Measurements from ENCODE around the gene FUBP1. TPM values are rescaled to one million over a fixed set of nuclear protein-coding genes. Genes with fewer than 3 reads are reported as not detected.

Gene FUBP1
- total RNA-seq, 1 donor from 2014 or later: 243 TPM

GRCh38 chr1:77990629-77991204 lies 11.8 kb upstream of the FUBP1 start:
- no peak overlapping the region for H3K27ac Mint-ChIP-seq (ENCODE audit: unreplicated experiment)
- H3K9me3 Mint-ChIP-seq (ENCODE audit: unreplicated experiment): no peaks in the 10 kb centered on the region
- H3K36me3 Mint-ChIP-seq (ENCODE audit: unreplicated experiment): no peaks in the 10 kb centered on the region
- H3K27me3 Mint-ChIP-seq (ENCODE audit: unreplicated experiment): peaks cover 1% of the 10 kb centered on the region
- no peak for TF ChIP-seq CTCF (IDR thresholded peaks at IDR 0.05; ENCODE audit: partially characterized antibody, unreplicated experiment)
- H3K4me1 Mint-ChIP-seq (ENCODE audit: low read depth, unreplicated experiment): peaks cover 2% of the 10 kb centered on the region
- DNase-seq: no peak
- H3K4me3 Mint-ChIP-seq (ENCODE audit: unreplicated experiment): no peak overlapping the region

- Mint-ChIP-seq H3K9me3 (ENCODE audit: unreplicated experiment) (no peaks in the 10 kb centered on the region), H3K4me3 (ENCODE audit: unreplicated experiment) (no peak overlapping the region), H3K27ac (ENCODE audit: unreplicated experiment) (no peak overlapping the region), H3K4me1 (ENCODE audit: low read depth, unreplicated experiment) (peaks cover 3% of the 10 kb centered on the region), H3K27me3 (ENCODE audit: unreplicated experiment) (peaks cover 1% of the 10 kb centered on the region), H3K36me3 (ENCODE audit: unreplicated experiment) (no peaks in the 10 kb centered on the region)
- no peak for TF ChIP-seq CTCF (IDR thresholded peaks at IDR 0.05; ENCODE audit: partially characterized antibody, unreplicated experiment)
- no peak for DNase-seq
These were observed 10.9 kb upstream of the FUBP1 start for GRCh38 chr1:77989744-77990143.

GRCh38 chr1:77987919-77988318 lies 9.0 kb upstream of the FUBP1 start:
- H3K36me3 Mint-ChIP-seq (ENCODE audit: unreplicated experiment): no peaks in the 10 kb centered on the region
- H3K4me3 Mint-ChIP-seq (ENCODE audit: unreplicated experiment): no peak overlapping the region

GRCh38 chr1:77986810-77987209 lies 7.9 kb upstream of the FUBP1 start:
- Mint-ChIP-seq H3K27ac (ENCODE audit: unreplicated experiment) (no peak overlapping the region), H3K4me3 (ENCODE audit: unreplicated experiment) (no peak overlapping the region), H3K36me3 (ENCODE audit: unreplicated experiment) (no peaks in the 10 kb centered on the region), H3K9me3 (ENCODE audit: unreplicated experiment) (no peaks in the 10 kb centered on the region), H3K27me3 (ENCODE audit: unreplicated experiment) (peaks cover 1% of the 10 kb centered on the region), H3K4me1 (ENCODE audit: low read depth, unreplicated experiment) (peaks cover 16% of the 10 kb centered on the region)
- no peak for TF ChIP-seq CTCF (IDR thresholded peaks at IDR 0.05; ENCODE audit: partially characterized antibody, unreplicated experiment)
- no peak for DNase-seq

More at GRCh38 chr1:77987919-77988318, 9.0 kb upstream of the FUBP1 start:
- no peak overlapping the region for H3K27ac Mint-ChIP-seq (ENCODE audit: unreplicated experiment)
- peaks cover 12% of the 10 kb centered on the region for H3K4me1 Mint-ChIP-seq (ENCODE audit: low read depth, unreplicated experiment)
- H3K27me3 Mint-ChIP-seq (ENCODE audit: unreplicated experiment): peaks cover 1% of the 10 kb centered on the region
- no peak for DNase-seq
- no peaks in the 10 kb centered on the region for H3K9me3 Mint-ChIP-seq (ENCODE audit: unreplicated experiment)
- TF ChIP-seq CTCF (IDR thresholded peaks at IDR 0.05; ENCODE audit: partially characterized antibody, unreplicated experiment): no peak

GRCh38 chr1:77984629-77985028 lies 5.8 kb upstream of the FUBP1 start:
- Mint-ChIP-seq H3K36me3 (ENCODE audit: unreplicated experiment) (no peaks in the 10 kb centered on the region), H3K27ac (ENCODE audit: unreplicated experiment) (peak overlapping the region; percentile 24), H3K9me3 (ENCODE audit: unreplicated experiment) (peaks cover 6% of the 10 kb centered on the region), H3K27me3 (ENCODE audit: unreplicated experiment) (peaks cover 8% of the 10 kb centered on the region), H3K4me1 (ENCODE audit: low read depth, unreplicated experiment) (peaks cover 25% of the 10 kb centered on the region), H3K4me3 (ENCODE audit: unreplicated experiment) (no peak overlapping the region)
- DNase-seq: no peak
- no peak for TF ChIP-seq CTCF (IDR thresholded peaks at IDR 0.05; ENCODE audit: partially characterized antibody, unreplicated experiment)

Measured in glutamatergic neuron (in vitro differentiated cells).